ENCODE measurements around the gene DENND5B.
A peak's percentile ranks its signal among the peaks of the same experiment; 100 is the strongest.

DENND5B gene

GRCh38 chr12:31471823-31472222, 119.1 kb downstream of the DENND5B start:
- DNase-seq (ENCODE audit: low read depth, low spot score) = peak; percentile 26

- DNase-seq (ENCODE audit: low read depth, low spot score) = no peak
Measured at GRCh38 chr12:31471051-31471450, 119.9 kb downstream of the DENND5B start.

- no peak for DNase-seq (ENCODE audit: low read depth, low spot score)
Measured at GRCh38 chr12:31470459-31470858, 120.5 kb downstream of the DENND5B start.

GRCh38 chr12:31466768-31467167, 124.2 kb downstream of the DENND5B start:
- DNase-seq (ENCODE audit: low read depth, low spot score) = no peak

GRCh38 chr12:31465002-31465401, 125.9 kb downstream of the DENND5B start:
- no peak for DNase-seq (ENCODE audit: low read depth, low spot score)

GRCh38 chr12:31460024-31460423, 130.9 kb downstream of the DENND5B start:
- no peak for DNase-seq (ENCODE audit: low read depth, low spot score)

- no peak for DNase-seq (ENCODE audit: low read depth, low spot score)
Measured at GRCh38 chr12:31456562-31456961, 134.4 kb downstream of the DENND5B start.

- DNase-seq (ENCODE audit: low read depth, low spot score) = no peak
Measured at GRCh38 chr12:31444736-31445135, 146.2 kb downstream of the DENND5B start.

GRCh38 chr12:31440586-31440985, 150.3 kb downstream of the DENND5B start:
- DNase-seq (ENCODE audit: low read depth, low spot score) = no peak

GRCh38 chr12:31440134-31440533, 150.8 kb downstream of the DENND5B start:
- no peak for DNase-seq (ENCODE audit: low read depth, low spot score)

GRCh38 chr12:31431721-31432240, 159.2 kb downstream of the DENND5B start:
- no peak for DNase-seq (ENCODE audit: low read depth, low spot score)

GRCh38 chr12:31423405-31423804, 167.5 kb downstream of the DENND5B start:
- DNase-seq (ENCODE audit: low read depth, low spot score) = no peak

- DNase-seq (ENCODE audit: low read depth, low spot score) = no peak
Measured at GRCh38 chr12:31412292-31412801, 178.6 kb downstream of the DENND5B start.

GRCh38 chr12:31408763-31409162, 182.2 kb downstream of the DENND5B start:
- DNase-seq (ENCODE audit: low read depth, low spot score) = no peak

GRCh38 chr12:31407562-31407961, 183.4 kb downstream of the DENND5B start:
- no peak for DNase-seq (ENCODE audit: low read depth, low spot score)

- no peak for DNase-seq (ENCODE audit: low read depth, low spot score)
Measured at GRCh38 chr12:31406345-31406744, 184.6 kb downstream of the DENND5B start.

- no peak for DNase-seq (ENCODE audit: low read depth, low spot score)
Measured at GRCh38 chr12:31405021-31405420, 185.9 kb downstream of the DENND5B start.

GRCh38 chr12:31403099-31403607, 187.8 kb downstream of the DENND5B start:
- DNase-seq (ENCODE audit: low read depth, low spot score) = peak; percentile 95

- DNase-seq (ENCODE audit: low read depth, low spot score) = peak; percentile 23
Measured at GRCh38 chr12:31393004-31393550, 197.9 kb downstream of the DENND5B start.

GRCh38 chr12:31390991-31391390, 199.9 kb downstream of the DENND5B start:
- no peak for DNase-seq (ENCODE audit: low read depth, low spot score)

- no peak for DNase-seq (ENCODE audit: low read depth, low spot score)
Measured at GRCh38 chr12:31388713-31389112, 202.2 kb downstream of the DENND5B start.

- peak; percentile 11 for DNase-seq (ENCODE audit: low read depth, low spot score)
Measured at GRCh38 chr12:31387466-31387865, 203.5 kb downstream of the DENND5B start.

- DNase-seq (ENCODE audit: low read depth, low spot score) = no peak
Measured at GRCh38 chr12:31387011-31387410, 203.9 kb downstream of the DENND5B start.
